T-helper 1 cell treated with Interleukin-12 subunit alpha and Interleukin-12 subunit beta and Interleukin-4 antibody, amounts not matched to agents 30 μg/mL and 1 μg/mL, for 36 hours (primary cell): ENCODE measurements around the gene PTPRT.

ENCODE experiments used
- H3K27ac Mint-ChIP-seq: one replicate; pipeline ENCODE4 v1.8.0; 2021; ENCODE audit warnings: mild to moderate bottlenecking, mixed read lengths
- H3K27me3 Mint-ChIP-seq: one replicate; pipeline ENCODE4 v1.8.0; 2021; ENCODE audit warnings: low read depth, mixed read lengths
- H3K36me3 Mint-ChIP-seq: one replicate; pipeline ENCODE4 v1.8.0; 2021; ENCODE audit warnings: low read depth, mixed read lengths
- H3K4me1 Mint-ChIP-seq: one replicate; pipeline ENCODE4 v1.8.0; 2021; ENCODE audit warnings: low read depth, mixed read lengths
- H3K4me3 Mint-ChIP-seq: one replicate; pipeline ENCODE4 v1.8.0; 2021; ENCODE audit warnings: mild to moderate bottlenecking, moderate library complexity, mixed read lengths
- H3K9me3 Mint-ChIP-seq: one replicate; pipeline ENCODE4 v1.8.0; 2021; ENCODE audit warnings: mixed read lengths

The PTPRT gene

DNA sequence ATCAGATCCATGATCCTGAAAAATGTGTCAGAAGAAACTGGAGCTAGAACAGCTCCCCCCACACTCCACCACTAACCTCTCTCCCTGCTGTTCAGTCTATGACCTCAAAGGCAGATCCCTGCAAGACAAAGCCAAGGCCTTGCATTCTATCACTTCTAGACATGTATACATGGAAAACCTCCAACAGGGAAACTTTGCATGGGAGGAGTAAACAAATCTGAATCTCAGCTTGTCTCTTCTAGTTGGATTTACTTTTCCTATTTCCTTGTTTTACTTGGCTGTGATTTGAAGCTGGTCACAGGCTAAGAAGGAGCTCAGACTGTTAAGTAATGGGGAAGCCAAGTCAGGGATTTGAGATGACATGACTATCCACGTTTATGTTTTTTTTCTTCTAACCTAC is 1114.8 kb downstream of the PTPRT start:
- no peaks in the 10 kb centered on the region for H3K36me3 Mint-ChIP-seq
- no peak overlapping the region for H3K27ac Mint-ChIP-seq
- H3K27me3 Mint-ChIP-seq = no peaks in the 10 kb centered on the region
- no peaks in the 10 kb centered on the region for H3K9me3 Mint-ChIP-seq
- no peaks in the 10 kb centered on the region for H3K4me1 Mint-ChIP-seq
- H3K4me3 Mint-ChIP-seq = no peak overlapping the region

DNA sequence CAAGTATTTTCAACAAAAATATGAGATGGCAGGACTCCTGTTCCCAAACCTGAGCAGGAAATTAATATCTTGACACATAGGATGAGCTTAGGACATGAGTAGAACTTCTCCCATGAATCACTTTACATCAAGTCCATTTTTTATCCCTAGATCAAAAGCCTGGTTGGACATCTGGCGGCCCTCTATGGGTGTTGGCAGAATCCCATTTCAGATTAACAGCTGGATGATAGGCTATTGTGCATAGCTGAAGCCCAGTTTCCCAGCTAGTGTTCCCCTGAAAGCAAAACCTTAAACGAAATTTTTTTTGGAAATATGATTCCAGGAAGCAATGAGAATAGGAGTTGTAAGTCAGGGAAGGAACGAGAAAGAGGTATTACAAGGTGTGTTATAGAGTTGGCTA is 1122.1 kb downstream of the PTPRT start:
- H3K4me3 Mint-ChIP-seq = no peak overlapping the region
- H3K27ac Mint-ChIP-seq = no peak overlapping the region
- H3K36me3 Mint-ChIP-seq = no peaks in the 10 kb centered on the region
- H3K9me3 Mint-ChIP-seq = no peaks in the 10 kb centered on the region
- no peaks in the 10 kb centered on the region for H3K4me1 Mint-ChIP-seq
- H3K27me3 Mint-ChIP-seq = no peaks in the 10 kb centered on the region

- Mint-ChIP-seq H3K27me3 (no peaks in the 10 kb centered on the region), H3K4me3 (no peak overlapping the region), H3K4me1 (no peaks in the 10 kb centered on the region), H3K36me3 (no peaks in the 10 kb centered on the region), H3K9me3 (no peaks in the 10 kb centered on the region), H3K27ac (no peak overlapping the region)
Measured at GRCh38 chr20:42067174-42067573, 1122.5 kb downstream of the PTPRT start.

- Mint-ChIP-seq H3K27me3 (no peaks in the 10 kb centered on the region), H3K4me3 (no peak overlapping the region), H3K4me1 (no peaks in the 10 kb centered on the region), H3K27ac (no peak overlapping the region), H3K36me3 (no peaks in the 10 kb centered on the region), H3K9me3 (no peaks in the 10 kb centered on the region)
Measured at GRCh38 chr20:42063141-42063540, 1126.6 kb downstream of the PTPRT start.

DNA sequence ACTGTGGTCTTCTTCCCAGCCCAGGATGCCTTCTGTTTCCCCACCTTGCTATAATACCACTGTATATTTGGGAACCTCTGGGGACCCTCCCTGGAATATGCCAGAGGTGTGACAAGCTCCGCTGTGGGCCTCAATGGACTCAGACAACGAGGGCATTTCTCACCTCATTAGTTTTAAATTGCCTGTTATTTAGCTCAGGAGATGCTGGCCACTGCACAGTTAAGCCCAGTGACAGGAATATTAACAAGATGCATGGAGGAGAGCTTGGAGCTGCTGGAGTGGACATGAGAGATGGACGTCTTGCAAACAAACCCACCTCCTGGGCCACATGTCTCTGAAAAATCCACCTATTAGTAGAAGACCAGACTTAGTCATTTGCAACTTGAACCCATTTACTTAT is 1136.4 kb downstream of the PTPRT start:
- no peaks in the 10 kb centered on the region for H3K36me3 Mint-ChIP-seq
- no peak overlapping the region for H3K4me3 Mint-ChIP-seq
- no peaks in the 10 kb centered on the region for H3K27me3 Mint-ChIP-seq
- H3K27ac Mint-ChIP-seq = no peak overlapping the region
- H3K4me1 Mint-ChIP-seq = no peaks in the 10 kb centered on the region
- H3K9me3 Mint-ChIP-seq = no peaks in the 10 kb centered on the region

DNA sequence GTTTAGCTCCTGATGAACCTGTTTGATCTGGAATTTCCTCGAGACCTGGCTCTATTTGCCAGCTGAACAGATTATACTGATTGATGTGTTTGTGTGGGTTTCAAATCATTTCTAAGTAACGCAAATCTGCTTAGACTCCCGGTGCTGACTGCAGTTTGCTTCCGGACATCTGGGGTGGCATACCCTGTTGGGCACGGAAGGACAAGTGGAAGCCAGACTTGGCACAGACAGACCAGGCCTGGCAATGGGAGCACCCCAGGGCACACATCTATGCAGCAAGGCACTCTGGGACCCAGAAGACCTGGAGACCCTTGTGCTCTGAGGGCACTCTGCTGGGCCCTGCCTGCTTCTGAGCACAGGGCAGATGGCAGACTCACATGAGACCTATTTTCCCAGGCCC is 1137.8 kb downstream of the PTPRT start:
- Mint-ChIP-seq H3K4me1 (no peaks in the 10 kb centered on the region), H3K9me3 (no peaks in the 10 kb centered on the region), H3K4me3 (no peak overlapping the region), H3K27me3 (no peaks in the 10 kb centered on the region), H3K27ac (no peak overlapping the region), H3K36me3 (no peaks in the 10 kb centered on the region)

- no peaks in the 10 kb centered on the region for H3K4me1 Mint-ChIP-seq
- H3K36me3 Mint-ChIP-seq = no peaks in the 10 kb centered on the region
- H3K27me3 Mint-ChIP-seq = no peaks in the 10 kb centered on the region
- H3K9me3 Mint-ChIP-seq = no peaks in the 10 kb centered on the region
- no peak overlapping the region for H3K4me3 Mint-ChIP-seq
- H3K27ac Mint-ChIP-seq = no peak overlapping the region
Measured at GRCh38 chr20:42046371-42047085, 1143.2 kb downstream of the PTPRT start.

DNA sequence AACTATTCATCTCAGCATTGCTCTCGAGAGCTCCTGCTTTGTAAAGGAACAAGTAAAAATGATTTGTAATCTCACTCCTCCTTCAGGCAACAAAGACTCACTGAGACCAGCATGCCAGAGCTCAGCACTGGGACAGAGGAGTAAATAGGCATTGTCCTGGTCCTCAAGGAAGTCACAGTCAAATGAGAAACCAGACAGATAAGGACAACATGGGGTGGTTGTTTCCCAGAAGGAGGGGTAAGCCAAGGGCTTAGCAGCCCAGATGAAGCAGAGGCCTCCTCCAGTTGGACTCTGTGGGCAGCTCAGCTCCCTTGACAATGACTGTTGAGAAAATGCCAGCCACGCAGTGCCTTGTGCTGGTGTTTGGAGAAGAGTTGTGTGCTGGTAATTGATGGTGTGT is 1145.8 kb downstream of the PTPRT start:
- Mint-ChIP-seq H3K36me3 (no peaks in the 10 kb centered on the region), H3K9me3 (no peaks in the 10 kb centered on the region), H3K27me3 (no peaks in the 10 kb centered on the region), H3K27ac (no peak overlapping the region), H3K4me3 (no peak overlapping the region), H3K4me1 (no peaks in the 10 kb centered on the region)

- no peak overlapping the region for H3K27ac Mint-ChIP-seq
- no peak overlapping the region for H3K4me3 Mint-ChIP-seq
- H3K27me3 Mint-ChIP-seq = no peaks in the 10 kb centered on the region
- H3K36me3 Mint-ChIP-seq = no peaks in the 10 kb centered on the region
- H3K4me1 Mint-ChIP-seq = no peaks in the 10 kb centered on the region
- H3K9me3 Mint-ChIP-seq = no peaks in the 10 kb centered on the region
Measured at GRCh38 chr20:42041000-42041565, 1148.6 kb downstream of the PTPRT start.

GRCh38 chr20:42027746-42028268 is 1161.9 kb downstream of the PTPRT start:
- Mint-ChIP-seq H3K4me1 (no peaks in the 10 kb centered on the region), H3K36me3 (no peaks in the 10 kb centered on the region), H3K4me3 (no peak overlapping the region), H3K9me3 (no peaks in the 10 kb centered on the region), H3K27ac (no peak overlapping the region), H3K27me3 (no peaks in the 10 kb centered on the region)

DNA sequence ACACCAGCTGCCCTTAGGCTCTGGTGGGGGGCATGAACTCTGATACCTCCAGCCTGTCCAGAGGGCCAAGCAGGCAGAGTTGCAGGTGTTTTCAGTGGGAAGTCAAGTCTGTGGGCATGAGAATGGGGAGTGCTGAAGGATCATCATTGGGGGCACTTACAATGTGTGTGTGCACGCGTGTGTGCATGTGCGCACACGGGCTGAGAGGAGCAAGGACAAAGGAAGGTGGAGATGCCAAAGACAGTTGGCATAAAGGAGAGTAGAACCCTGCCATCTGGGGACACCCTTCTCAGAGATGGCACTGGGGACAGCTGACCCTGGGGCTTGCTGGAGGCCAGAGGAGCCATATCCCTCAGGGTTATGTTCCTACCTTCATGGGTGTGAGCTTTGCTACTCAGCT is 1163.1 kb downstream of the PTPRT start:
- H3K9me3 Mint-ChIP-seq = no peaks in the 10 kb centered on the region
- no peaks in the 10 kb centered on the region for H3K27me3 Mint-ChIP-seq
- no peak overlapping the region for H3K27ac Mint-ChIP-seq
- no peak overlapping the region for H3K4me3 Mint-ChIP-seq
- H3K36me3 Mint-ChIP-seq = no peaks in the 10 kb centered on the region
- no peaks in the 10 kb centered on the region for H3K4me1 Mint-ChIP-seq

GRCh38 chr20:42024653-42025052 is 1165.1 kb downstream of the PTPRT start:
- H3K36me3 Mint-ChIP-seq = no peaks in the 10 kb centered on the region
- no peaks in the 10 kb centered on the region for H3K9me3 Mint-ChIP-seq
- no peak overlapping the region for H3K4me3 Mint-ChIP-seq
- no peaks in the 10 kb centered on the region for H3K4me1 Mint-ChIP-seq
- H3K27me3 Mint-ChIP-seq = no peaks in the 10 kb centered on the region
- H3K27ac Mint-ChIP-seq = no peak overlapping the region
